ENCODE measurements around the gene SPEM3. TPM values are rescaled to one million over a fixed set of nuclear protein-coding genes. Genes with fewer than 3 reads are reported as not detected.
"Not testable (repeated sequence)": the region's sequence is repeated elsewhere in the genome, so short reads cannot be mapped to it uniquely, and the experiment has no call there.

Gene SPEM3
- total RNA-seq, 1 donor from 2014 or later = not detected

DNA sequence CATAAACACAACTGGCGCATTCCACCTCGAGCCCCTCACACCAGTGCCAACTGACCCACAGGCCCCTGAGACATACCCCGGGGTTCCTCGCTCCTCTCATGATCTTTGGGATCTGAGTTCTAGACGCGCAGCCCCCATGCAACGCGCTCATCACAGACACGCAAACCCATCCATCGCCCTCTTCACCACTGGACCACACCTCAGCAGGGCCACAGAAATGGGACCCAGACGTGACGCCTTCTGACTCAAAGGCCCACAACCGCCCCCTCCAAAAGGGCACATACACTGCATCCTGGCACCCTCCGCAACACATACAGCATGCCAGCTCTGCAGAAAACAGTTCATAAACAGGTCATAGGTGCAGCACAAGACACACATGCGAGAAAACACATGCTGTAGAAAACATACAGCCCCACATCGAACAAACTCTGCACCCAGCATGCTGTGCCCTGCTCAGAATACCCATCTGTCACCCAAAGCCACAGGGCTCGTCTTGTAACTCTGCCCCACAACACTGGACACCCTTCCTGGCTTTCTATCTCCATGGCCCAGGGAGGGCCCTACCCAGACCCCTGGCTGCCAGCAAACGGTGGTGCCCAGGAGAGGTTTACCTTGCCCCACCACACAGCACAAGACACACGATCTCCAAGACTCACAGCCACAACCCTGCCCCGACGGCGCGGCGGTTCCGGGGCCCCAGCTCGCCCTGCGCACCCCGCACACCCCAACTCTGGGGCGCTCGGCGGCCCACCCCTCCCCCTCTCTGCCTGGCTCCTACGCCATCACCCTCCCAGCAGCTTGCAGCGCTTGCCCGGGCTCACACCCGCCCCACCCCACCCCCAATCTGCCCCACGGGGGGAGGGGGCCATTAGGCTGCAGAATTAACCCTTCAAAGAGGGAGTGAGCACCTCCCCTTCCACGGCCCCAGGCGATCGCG is 49.9 kb downstream of the SPEM3 start:
- Mint-ChIP-seq H3K4me3 (peak overlapping the region; percentile 91), H3K4me1 (ENCODE audit: low read depth) (peaks cover 49% of the 10 kb centered on the region), H3K27me3 (ENCODE audit: insufficient read depth) (no peaks in the 10 kb centered on the region), H3K36me3 (ENCODE audit: low read depth) (peaks cover 2% of the 10 kb centered on the region), H3K27ac (peak overlapping the region; percentile 91), H3K9me3 (no peaks in the 10 kb centered on the region)
- peak; percentile 39 for DNase-seq (ENCODE audit: low spot score)
- intact Hi-C loops (cut with micrococcal nuclease) = loop anchor here (1.0 kb wide), 2 partner anchors 23 to 94 kb away; no protein-coding TSS in a partner anchor

DNA sequence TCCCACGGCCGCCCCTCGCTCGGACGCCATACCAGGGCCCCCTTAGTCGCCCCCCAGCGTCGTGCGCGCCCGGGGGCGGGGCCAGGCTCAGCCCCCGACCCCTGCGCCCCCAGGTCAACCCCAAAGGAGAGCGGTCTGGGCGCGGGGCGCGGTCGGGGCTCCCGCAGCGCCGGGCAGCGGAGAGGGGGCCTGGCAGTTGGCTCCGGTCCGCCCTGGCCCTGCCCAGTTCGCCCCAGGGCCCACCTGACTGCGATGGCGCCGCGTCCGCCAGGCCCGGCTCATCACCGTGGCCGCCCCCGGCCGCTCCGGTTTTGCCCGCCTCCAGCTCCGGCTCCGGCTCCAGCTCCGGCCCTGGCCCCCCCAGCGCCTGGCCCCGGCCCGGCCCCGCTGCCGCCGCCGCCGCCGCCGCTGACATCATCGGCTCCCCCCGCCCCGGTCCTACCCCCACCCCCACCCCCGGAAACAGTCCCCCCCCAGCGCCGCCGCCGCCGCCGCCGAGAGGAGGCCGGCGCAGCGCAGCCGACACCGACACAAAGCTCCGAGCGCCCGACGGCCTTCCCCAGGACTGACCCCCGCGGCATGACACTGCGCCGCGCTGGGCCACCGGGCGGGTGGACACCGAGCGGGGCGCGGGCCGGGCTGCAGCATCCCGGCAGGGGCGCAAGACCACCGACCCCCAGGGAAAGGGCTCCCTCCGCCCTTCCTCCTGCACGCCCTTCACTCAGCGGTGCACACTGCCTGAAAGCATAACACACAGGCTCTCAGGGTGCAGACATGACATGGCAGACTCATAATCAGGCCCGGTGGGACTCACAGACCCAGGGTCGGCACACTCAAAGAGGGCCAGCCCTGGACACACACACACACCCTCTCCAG is 50.8 kb downstream of the SPEM3 start, which contains the start of gene ZBTB4:
Gene ZBTB4 (minus strand): TSS at position 419 of the 876 bp plus-strand sequence. CDS start 12,830 bp downstream, outside the sequence.
- Mint-ChIP-seq H3K9me3 (no peaks in the 10 kb centered on the region), H3K36me3 (ENCODE audit: low read depth) (peaks cover 2% of the 10 kb centered on the region), H3K27ac (peak within 1 kb of the TSS; percentile 91), H3K4me1 (ENCODE audit: low read depth) (peaks cover 49% of the 10 kb centered on the region), H3K27me3 (ENCODE audit: insufficient read depth) (no peaks in the 10 kb centered on the region), H3K4me3 (peak within 1 kb of the TSS; percentile 91)
- intact Hi-C loops (cut with micrococcal nuclease) = loop anchor here (1.0 to 5.0 kb wide), 3 partner anchors 24 to 127 kb away; partner anchors contain the start of gene KCTD11
- DNase-seq (ENCODE audit: low spot score) = peak; percentile 59

DNA sequence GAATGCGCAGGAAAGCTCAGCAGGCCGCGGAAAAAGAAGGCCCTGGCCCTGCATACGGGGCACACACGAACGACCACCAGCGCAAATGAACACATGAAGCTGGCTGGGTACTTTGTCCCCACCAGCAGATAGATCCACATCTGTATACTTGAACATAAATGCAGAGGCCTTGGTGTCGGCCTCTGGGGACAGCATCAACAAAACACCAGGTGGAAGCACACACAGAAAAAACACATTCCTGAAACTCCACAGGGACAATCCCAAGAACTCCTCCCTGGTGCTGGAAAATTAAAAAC is 51.4 kb downstream of the SPEM3 start:
- Mint-ChIP-seq H3K4me3 (peak overlapping the region; percentile 88), H3K9me3 (no peaks in the 10 kb centered on the region), H3K27ac (peak overlapping the region; percentile 83), H3K27me3 (ENCODE audit: insufficient read depth) (no peaks in the 10 kb centered on the region), H3K36me3 (ENCODE audit: low read depth) (peaks cover 4% of the 10 kb centered on the region), H3K4me1 (ENCODE audit: low read depth) (peaks cover 53% of the 10 kb centered on the region)
- intact Hi-C loops (cut with micrococcal nuclease) = loop anchor here (5.0 kb wide), 1 partner anchor 128 kb away; the partner anchor contains the start of gene KCTD11
- DNase-seq (ENCODE audit: low spot score) = no peak

DNA sequence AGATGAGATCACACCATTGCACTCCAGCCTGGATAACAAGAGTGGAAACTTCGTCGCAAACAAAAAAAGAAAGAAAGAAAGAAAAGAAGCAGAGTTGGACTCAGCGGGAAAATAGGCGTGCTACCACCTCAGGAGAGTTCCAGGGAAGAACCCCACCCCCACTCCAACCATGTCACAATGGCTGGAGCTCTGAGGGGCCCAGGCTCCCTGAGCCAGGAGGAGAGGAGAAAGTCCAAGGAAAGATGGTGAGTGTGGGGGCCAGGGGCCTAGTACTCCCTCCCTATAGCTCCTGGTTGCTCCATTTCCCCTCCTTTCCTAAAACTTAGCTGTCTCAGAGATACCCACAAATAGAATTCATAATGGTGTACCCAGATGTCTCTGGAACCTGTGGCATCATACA is 52.6 kb downstream of the SPEM3 start, which contains the start of gene SLC35G6:
Gene SLC35G6 (plus strand): TSS at position 172 of the 400 bp plus-strand sequence. CDS start 71 bp downstream, at position 243.
- H3K27me3 Mint-ChIP-seq (ENCODE audit: insufficient read depth); DNase-seq (ENCODE audit: low spot score); H3K9me3 Mint-ChIP-seq: not testable (repeated sequence)
- peak within 1 kb of the TSS; percentile 88 for H3K4me3 Mint-ChIP-seq
- peaks cover 57% of the 10 kb centered on the region for H3K4me1 Mint-ChIP-seq (ENCODE audit: low read depth)
- peak within 1 kb of the TSS; percentile 56 for H3K27ac Mint-ChIP-seq
- peaks cover 12% of the 10 kb centered on the region for H3K36me3 Mint-ChIP-seq (ENCODE audit: low read depth)
- intact Hi-C loops (cut with micrococcal nuclease) = loop anchor here (5.0 kb wide), 1 partner anchor 129 kb away; the partner anchor contains the start of gene KCTD11

DNA sequence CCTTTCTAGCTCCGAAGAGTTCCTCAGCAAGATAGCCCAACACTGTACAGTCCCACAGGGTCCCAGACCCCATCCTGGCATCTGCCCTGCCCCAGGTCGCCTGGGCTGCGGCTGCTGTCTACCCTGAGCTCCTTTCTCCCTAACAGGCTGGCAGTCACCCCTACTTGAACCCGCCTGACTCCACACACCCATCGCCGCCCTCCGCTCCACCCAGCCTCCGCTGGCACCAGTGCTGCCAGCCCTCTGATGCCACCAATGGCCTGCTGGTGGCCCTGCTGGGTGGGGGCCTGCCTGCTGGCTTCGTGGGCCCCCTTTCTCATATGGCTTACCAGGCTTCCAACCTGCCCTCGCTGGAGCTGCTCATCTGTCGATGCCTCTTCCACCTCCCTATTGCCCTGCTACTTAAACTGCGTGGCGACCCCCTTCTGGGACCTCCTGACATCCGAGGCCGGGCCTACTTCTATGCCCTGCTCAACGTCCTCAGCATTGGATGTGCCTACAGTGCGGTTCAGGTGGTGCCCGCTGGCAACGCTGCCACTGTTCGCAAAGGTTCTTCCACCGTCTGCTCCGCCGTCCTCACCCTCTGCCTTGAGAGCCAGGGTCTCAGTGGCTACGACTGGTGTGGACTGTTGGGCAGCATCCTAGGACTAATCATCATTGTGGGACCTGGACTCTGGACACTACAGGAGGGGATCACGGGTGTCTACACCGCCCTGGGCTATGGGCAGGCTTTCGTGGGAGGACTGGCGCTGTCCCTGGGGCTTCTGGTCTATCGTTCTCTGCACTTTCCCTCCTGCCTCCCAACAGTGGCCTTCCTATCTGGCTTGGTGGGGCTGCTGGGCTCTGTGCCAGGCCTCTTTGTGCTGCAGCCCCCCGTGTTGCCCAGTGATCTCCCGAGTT is 53.4 kb downstream of the SPEM3 start:
- not testable (repeated sequence) for H3K9me3 Mint-ChIP-seq; H3K27me3 Mint-ChIP-seq (ENCODE audit: insufficient read depth); DNase-seq (ENCODE audit: low spot score)
- peaks cover 15% of the 10 kb centered on the region for H3K36me3 Mint-ChIP-seq (ENCODE audit: low read depth)
- peaks cover 55% of the 10 kb centered on the region for H3K4me1 Mint-ChIP-seq (ENCODE audit: low read depth)
- intact Hi-C loops (cut with micrococcal nuclease) = loop anchor here (5.0 kb wide), 1 partner anchor 130 kb away; the partner anchor contains the start of gene KCTD11
- peak overlapping the region; percentile 96 for H3K4me3 Mint-ChIP-seq
- peak overlapping the region; percentile 56 for H3K27ac Mint-ChIP-seq

Other genes starting within 250 kb of the SPEM3 start
- 1.1 and 1.6 TPM in 2 replicates for gene ASGR1, start 249.5 kb upstream of the SPEM3 start, total RNA-seq
- 15.3 and 15.5 TPM in 2 replicates for gene DLG4, start 209.0 kb upstream of the SPEM3 start, total RNA-seq
- gene ACADVL, start 208.9 kb upstream of the SPEM3 start, total RNA-seq = 287 and 294 TPM in 2 replicates
- 70.0 and 73.5 TPM in 2 replicates for gene DVL2, start 194.3 kb upstream of the SPEM3 start, total RNA-seq
- 52.5 and 55.4 TPM in 2 replicates for gene PHF23, start 189.4 kb upstream of the SPEM3 start, total RNA-seq
- gene GABARAP, start 186.4 kb upstream of the SPEM3 start, total RNA-seq = 146 and 148 TPM in 2 replicates
- 191 and 193 TPM in 2 replicates for gene CTDNEP1, start 177.1 kb upstream of the SPEM3 start, total RNA-seq
- 73.6 and 75.5 TPM in 2 replicates for gene ELP5, start 176.6 kb upstream of the SPEM3 start, total RNA-seq
- gene CLDN7, start 166.4 kb upstream of the SPEM3 start, total RNA-seq = 0.15 and 0.60 TPM in 2 replicates
- gene SLC2A4, start 147.1 kb upstream of the SPEM3 start, total RNA-seq = 0.17 and 0.31 TPM in 2 replicates
- 0.36 TPM in 1 of 2 replicates, not detected in the other for gene YBX2, start 134.2 kb upstream of the SPEM3 start, total RNA-seq
- gene EIF5A, start 121.2 kb upstream of the SPEM3 start, total RNA-seq = 1,241 and 1,262 TPM in 2 replicates
- 52.3 and 59.0 TPM in 2 replicates for gene GPS2, start 113.5 kb upstream of the SPEM3 start, total RNA-seq
- gene NEURL4, start 99.5 kb upstream of the SPEM3 start, total RNA-seq = 57.1 and 60.9 TPM in 2 replicates
- gene ACAP1, start 92.3 kb upstream of the SPEM3 start, total RNA-seq = 260 and 266 TPM in 2 replicates
- 5.3 TPM in 2 replicates for gene KCTD11, start 76.7 kb upstream of the SPEM3 start, total RNA-seq
- gene TMEM95, start 73.7 kb upstream of the SPEM3 start, total RNA-seq = 0.17 TPM in 1 of 2 replicates, not detected in the other
- 3.8 and 4.9 TPM in 2 replicates for gene TNK1, start 47.8 kb upstream of the SPEM3 start, total RNA-seq
- gene PLSCR3, start 34.3 kb upstream of the SPEM3 start, total RNA-seq = 77.1 and 78.2 TPM in 2 replicates
- 53.5 and 54.7 TPM in 2 replicates for gene TMEM256, start 24.8 kb upstream of the SPEM3 start, total RNA-seq
- 2.3 and 2.7 TPM in 2 replicates for gene NLGN2, start 21.0 kb upstream of the SPEM3 start, total RNA-seq
- gene SPEM1, start 8.5 kb upstream of the SPEM3 start, total RNA-seq = not detected in 2 replicates
- not detected in 2 replicates for gene SPEM2, start 3.2 kb upstream of the SPEM3 start, total RNA-seq
- gene TMEM102, start 6.6 kb downstream of the SPEM3 start, total RNA-seq = 12.3 and 14.0 TPM in 2 replicates
- 5.3 and 6.4 TPM in 2 replicates for gene FGF11, start 10.7 kb downstream of the SPEM3 start, total RNA-seq
- 6.6 and 7.0 TPM in 2 replicates for gene CHRNB1, start 16.2 kb downstream of the SPEM3 start, total RNA-seq
- 15.1 and 16.0 TPM in 2 replicates for gene ZBTB4, start 50.8 kb downstream of the SPEM3 start, total RNA-seq
- gene SLC35G6, start 52.6 kb downstream of the SPEM3 start, total RNA-seq = not detected in 2 replicates
- 221 and 223 TPM in 2 replicates for gene POLR2A, start 55.5 kb downstream of the SPEM3 start, total RNA-seq
- gene TNFSF12, start 120.2 kb downstream of the SPEM3 start, total RNA-seq = 18.6 and 26.5 TPM in 2 replicates
- 2.2 and 3.3 TPM in 2 replicates for gene TNFSF13, start 129.9 kb downstream of the SPEM3 start, total RNA-seq
- gene SENP3, start 133.1 kb downstream of the SPEM3 start, total RNA-seq = 102 and 104 TPM in 2 replicates
- 2.4 and 3.3 TPM in 2 replicates for gene CD68, start 150.8 kb downstream of the SPEM3 start, total RNA-seq
- 108 and 111 TPM in 2 replicates for gene MPDU1, start 155.0 kb downstream of the SPEM3 start, total RNA-seq
- 0.20 and 0.78 TPM in 2 replicates for gene SOX15, start 161.2 kb downstream of the SPEM3 start, total RNA-seq
- 59.5 and 63.6 TPM in 2 replicates for gene FXR2, start 186.0 kb downstream of the SPEM3 start, total RNA-seq
- gene SAT2, start 199.0 kb downstream of the SPEM3 start, total RNA-seq = 23.8 and 24.0 TPM in 2 replicates
- gene SHBG, start 201.3 kb downstream of the SPEM3 start, total RNA-seq = 0.20 TPM in 1 of 2 replicates, not detected in the other
- gene ATP1B2, start 222.1 kb downstream of the SPEM3 start, total RNA-seq = 0.54 TPM in 2 replicates

Measured in activated T-helper 1 cell treated with anti-CD3 and anti-CD28 coated beads, Interleukin-12 subunit alpha, Interleukin-12 subunit beta, Interleukin-2, Interleukin-4 antibody, amounts not matched to agents 30 ng/mL and 10 ng/mL and 1 ng/mL, durations not matched to agents 14 hours and 24 hours and 36 hours (primary cell).